Cerebellar nuclear complex (tissue), 1 donor: ENCODE data around the gene FRMD4A.
"Not testable (repeated sequence)": the region's sequence is repeated elsewhere in the genome, so short reads cannot be mapped to it uniquely, and the experiment has no call there.

ENCODE experiments used
- DNase-seq, 2 experiments: peaks; one replicate each; lab custom pipeline; 2025; lab: John Stamatoyannopoulos, UW

Gene FRMD4A

DNA sequence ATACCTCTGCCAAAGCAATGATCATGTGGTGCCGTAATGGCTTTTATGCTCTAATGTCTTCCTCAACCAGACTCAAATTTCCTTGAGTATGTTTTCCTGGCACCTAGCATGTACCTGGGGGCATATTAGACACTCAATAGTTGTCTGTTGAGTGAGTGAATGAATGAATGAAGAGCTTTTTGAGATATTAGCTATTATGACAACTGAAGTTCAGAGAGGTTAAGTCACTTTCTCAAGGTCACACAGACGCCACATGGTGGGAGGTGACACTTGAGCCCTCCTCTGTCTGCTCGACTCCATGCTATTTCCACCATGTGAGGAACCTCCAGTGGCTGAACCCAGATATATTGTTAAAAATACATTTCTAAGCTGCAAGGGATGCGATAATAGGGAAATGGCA lies 611.9 kb downstream of the FRMD4A start:
- no peak for DNase-seq

DNA sequence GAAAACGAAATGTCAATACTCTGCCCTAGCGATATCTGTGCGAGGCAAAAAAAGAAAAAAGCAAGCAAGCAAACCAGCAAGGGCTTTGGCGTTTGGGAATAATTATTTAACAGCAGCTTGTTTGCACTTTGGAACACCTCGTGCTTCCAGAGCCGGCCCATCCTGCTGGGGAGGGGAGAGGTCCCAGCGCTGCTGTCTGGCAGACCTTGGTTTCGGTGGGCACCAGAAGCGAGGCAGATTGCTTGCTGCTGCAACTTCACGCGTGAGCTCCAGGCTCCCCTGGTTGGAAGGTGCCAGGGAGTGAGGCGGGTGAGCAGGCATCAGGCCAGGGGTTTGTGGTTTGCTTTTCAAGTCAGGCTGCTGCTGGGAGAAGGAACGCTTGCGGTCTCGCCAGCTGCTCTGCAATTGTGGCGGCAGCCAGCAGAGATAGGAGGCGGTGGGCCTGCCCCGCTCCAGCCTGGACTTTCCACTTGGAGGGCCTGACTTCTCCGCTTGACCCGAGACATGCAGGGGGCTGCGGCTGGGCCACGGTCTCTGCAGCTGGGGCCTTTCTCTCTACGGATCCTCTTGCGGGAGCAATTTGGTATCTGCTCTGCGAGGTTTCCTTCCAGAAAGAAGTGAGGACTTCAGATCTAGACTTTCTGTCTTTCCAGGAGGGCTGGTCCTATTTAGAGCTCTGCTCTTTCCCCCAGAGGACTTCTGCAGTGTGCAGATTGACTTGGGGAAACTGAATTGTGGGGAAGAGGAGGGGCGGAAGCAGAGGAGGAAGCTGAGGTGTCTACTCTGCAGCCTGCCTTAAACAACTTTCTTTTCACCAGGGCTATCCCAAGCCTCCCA lies 612.6 kb downstream of the FRMD4A start:
- no peak for DNase-seq

DNA sequence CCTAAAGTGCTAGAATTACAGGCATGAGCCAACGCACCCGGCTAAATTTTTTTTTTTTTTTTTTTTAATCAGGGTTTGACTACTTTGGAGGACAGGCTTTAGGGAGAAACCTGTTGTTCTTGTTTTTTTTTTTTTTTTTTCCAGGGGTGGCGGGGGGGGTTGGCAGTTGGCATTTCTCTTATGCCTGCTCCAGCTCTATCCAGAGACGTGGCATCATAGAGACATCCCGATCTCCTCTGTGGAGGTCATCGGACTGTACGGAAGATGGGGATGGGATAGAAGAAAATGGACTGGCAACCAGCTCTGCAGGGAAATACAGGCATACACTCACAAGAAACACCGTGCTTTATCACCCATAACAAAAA lies 613.2 kb downstream of the FRMD4A start:
- no peak for DNase-seq

DNA sequence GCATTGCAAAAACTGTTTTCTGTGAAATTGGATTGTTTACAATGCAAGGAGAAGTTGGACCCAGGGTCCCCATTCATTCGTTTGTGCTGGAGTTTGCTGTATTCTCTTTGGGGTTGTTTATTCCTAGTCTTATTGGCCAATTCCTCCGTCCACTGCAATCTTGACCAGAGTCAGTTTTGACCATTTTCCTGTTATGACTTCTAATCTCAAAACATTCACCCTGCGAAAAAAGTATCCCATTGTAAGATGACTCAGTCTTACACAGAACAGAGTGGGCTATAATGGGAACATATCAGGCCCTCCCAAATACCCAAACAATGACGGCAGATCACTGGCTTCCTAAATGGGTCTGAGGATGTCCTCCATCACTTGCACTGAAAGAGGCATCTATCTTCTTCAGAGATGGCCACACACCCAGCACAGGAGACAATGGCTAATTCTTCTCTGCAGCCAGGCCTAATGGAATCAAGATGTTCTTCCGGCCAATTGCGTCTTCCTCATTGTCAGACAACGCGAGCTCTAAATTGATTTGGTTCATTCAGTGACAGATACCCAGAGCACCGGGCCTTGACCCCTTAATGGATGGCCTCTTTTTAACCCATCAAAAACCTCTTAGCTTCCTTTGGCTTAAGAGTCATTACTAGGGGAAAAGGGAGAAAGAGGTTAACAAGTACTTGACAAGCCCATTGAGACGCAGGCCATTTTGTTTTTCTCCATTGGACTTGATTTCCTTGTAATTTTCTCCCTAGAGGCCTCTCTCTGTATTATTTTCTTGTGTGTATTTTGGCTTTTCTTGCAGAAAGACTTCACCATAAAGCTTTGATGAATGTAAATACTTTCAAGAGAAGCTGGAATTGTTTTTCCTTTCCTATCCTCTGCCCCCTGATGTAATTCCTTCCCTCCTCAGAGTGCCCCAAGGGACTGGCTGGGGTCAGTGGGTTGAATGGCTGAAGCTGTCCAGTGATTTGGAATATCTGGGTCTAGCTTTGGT lies 614.3 kb downstream of the FRMD4A start:
- DNase-seq = no peak

DNA sequence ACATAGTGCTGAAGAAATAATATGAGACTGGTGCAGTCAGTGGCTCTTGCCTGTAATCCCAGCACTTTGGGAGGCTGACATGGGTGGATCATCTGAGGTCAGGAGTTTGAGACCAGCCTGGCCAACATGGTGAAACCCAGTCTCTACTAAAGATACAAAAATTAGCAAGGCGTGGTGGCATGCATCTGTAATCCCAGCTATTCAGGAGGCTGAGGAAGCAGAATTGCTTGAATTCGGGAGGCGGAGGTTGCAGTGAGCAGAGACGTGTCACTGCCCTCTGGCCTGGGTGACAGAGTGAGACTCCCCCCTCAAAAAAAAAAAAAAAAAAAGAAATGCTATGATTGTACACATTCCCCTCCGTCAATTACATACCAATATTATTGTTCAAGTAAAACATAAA lies 615.1 kb downstream of the FRMD4A start:
- DNase-seq = not testable (repeated sequence)

DNA sequence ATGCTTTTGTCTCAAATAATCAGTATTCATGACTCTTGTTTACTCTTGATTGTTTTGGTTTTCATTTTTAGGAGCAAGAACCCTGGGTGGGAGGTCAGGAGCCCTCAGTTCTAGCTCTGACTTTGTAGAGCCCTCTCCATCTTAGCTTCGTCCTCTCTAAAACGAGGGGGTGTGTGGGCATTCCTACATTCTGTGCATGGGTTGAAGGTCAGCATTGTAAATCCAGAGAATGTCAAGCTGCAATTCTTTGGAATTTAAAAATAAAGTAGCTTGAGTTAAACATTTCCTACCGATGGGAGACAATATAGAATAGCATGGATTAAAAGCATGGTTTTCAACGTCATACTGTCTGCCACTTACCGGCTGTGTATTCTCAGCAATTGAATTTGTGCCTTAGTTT lies 615.6 kb downstream of the FRMD4A start:
- no peak for DNase-seq

DNA sequence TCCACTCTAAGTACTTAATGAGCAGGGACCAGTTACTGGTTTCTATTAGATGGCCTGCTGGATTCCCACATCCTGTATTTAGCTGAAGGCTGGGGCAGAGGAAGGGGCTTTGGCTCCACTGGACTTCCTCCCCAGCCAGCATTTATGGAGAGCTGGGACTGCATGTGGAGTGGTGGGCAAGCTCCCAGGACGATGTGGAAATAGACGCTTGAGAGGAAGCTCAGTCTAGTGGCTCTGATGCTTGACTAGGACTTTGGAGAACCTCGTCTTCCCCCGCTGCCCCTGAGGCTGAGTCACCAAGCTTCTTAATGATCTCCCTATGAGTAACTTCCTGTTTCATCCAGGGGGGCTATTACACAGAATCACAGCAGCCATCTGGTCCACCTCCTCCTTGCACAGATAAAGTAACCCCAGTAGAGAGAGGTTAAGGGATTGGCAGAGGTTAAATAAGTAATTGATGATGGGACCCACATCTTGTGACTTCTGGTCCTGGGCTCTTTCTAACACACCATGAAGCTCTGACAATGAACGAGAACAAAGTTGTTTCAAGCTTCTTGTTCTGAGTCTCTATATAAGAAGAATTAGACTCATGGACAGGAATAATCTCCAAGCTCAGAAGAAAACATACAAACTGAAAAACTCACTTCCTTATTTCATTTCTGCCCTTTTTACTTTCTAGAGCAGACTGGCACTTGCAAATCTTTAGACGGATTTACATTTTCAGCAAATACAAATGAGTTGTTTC lies 617.7 kb downstream of the FRMD4A start:
- no peak for DNase-seq

DNA sequence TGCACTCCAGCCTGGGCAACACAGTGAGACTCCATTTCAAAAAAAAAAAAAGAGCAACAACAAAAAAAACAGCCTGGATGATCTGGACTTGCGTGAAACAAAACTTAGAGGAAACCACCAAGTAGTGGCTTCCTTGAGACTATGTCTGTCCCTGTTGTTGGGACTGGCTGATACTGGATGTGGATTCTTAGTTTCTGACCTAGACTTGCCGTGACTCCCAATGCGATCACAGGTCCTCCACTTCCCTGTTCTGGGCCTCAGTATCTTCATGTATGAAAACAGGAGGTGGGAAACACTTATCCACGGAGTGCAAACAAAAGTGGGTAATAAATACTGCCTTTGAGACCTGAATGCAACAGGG lies 618.3 kb downstream of the FRMD4A start:
- DNase-seq = no peak

DNA sequence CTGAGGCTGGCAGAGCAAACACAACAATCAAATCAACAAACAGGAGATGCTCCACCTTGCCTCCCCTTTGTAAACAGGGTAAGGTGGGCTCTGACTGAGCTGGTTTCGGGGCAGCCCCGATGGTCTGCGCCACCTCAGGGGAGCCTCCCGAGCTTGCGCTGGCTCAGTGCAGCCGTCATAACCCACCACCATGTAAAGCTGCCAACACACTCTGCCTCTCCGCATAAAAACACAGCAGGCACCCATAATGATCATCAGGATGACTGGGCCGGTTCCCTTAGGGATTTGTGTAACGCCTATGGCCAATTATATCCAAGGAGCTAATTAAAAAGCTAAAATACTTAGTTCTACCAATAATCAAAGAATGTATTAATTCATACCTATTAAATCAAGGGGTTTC lies 619.4 kb downstream of the FRMD4A start:
- DNase-seq = no peak

DNA sequence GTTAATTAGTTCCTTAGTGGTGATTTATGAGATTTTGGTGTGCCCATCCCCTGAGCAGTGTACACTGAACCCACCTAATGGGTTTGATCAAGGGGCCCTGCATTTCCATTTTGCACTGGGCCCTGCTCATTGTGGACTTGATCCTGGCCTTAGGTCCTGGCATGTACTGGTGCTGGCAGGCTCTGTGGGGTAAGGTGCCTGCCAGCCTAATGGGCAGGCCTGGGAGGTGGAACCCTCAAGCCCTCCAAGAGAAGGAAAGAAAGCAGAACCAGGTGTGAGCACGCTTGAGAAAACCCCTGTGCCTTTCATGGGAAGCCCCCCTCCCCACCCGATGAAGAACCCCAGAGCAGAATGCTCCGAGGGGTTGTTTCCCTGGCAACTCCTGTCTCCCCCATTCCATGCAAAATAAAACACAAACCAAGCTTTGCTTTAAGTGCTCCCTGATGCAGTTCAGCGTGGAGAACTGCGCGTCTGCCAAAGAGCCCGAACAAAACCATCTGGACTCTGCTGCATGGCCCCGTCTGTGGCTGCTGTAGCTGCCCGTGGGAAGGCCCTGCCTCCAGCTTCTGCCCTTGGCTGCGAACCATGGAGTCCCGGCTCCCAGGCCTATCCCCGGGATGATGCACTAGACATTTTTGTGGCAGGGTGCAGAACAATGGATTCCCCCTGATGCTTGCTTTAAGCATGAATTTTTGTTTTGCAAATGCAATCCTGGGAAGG lies 620.6 kb downstream of the FRMD4A start:
- no peak for DNase-seq

DNA sequence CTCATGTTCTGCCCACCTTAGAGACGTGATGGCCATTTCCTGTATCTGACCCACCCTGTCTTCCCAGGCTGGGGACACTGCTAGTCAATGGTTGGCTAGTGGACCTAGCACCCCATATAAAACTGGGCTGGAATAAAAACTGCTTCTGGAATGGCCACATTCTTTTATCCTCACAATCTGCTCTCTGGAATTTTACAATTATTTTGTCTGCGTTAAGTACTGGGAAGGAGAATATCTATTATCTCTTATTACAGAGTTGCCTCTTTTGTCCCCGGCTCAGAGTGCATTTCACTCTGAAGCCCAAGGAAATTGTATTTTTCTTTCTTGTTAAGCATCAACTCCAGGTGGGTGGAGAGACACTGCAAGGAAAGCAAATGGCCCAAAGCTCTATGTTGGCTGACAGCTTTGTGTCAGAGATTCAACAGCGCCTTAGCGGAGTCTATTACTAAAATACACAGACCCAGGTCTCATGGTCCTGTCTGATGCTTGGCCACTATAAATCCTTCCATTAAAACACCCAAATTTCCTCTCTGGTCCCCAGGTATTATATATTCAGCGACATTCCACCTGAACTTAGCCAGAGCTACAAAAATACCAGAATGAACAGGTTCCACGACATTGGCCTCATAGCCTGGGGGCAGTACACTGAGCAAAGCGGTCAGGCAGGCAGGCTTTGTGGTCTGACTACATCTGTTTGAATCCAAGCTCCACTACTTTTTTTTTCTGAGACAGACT lies 622.3 kb downstream of the FRMD4A start:
- no peak for DNase-seq

DNA sequence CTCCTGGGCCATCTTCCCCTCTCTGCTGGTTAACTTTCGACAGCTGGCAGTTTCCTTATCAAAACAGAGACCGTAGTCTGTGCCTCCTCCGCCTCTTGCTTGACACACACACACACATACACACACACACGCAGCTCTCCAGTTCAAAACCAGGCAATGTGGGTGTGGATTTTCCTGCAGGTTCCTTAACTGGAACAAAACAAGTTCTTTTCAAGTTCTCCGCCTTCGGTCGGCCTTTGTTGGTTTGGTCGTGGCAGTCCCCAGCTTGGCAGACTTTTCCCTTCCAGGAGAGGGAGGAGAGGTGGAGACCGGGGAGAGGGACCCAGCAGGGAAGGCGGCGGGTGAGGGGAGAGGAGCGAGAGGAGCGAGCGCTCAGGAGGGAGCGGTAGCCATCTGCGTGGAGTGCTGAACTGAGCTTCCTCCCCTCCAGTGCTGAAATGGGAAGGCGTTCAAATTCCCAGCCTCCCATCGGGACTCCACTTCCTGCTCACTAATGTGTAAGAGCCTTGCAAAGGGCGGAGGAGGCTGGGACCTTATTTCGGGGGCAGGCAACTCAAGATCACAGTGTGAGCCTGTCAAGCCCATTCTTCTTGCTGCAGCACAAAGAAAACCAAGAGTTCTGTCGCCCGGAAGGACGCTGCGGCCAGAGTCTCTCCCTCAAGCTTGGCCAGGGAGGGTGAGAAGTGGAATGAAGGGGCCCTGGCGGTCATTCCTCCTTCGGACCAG lies 623.4 kb downstream of the FRMD4A start:
- DNase-seq = no peak

DNA sequence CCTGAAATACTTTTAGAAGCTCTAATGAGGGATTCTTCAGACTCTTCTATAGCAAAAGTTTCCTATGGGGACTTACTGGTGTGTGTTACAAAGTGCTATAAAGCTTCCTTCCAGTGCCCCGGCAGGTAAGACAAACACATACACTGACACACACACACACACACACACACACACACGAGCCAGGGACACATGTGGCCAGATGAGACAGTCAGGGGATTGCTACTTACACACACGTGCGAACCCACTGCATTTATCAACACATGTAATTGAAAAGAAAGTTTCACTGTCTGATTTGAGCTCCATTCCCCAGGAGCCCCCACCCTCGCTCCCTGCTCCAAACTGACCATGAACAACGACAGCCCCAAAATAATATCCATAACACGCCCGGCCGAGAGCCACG lies 624.1 kb downstream of the FRMD4A start:
- DNase-seq = no peak

DNA sequence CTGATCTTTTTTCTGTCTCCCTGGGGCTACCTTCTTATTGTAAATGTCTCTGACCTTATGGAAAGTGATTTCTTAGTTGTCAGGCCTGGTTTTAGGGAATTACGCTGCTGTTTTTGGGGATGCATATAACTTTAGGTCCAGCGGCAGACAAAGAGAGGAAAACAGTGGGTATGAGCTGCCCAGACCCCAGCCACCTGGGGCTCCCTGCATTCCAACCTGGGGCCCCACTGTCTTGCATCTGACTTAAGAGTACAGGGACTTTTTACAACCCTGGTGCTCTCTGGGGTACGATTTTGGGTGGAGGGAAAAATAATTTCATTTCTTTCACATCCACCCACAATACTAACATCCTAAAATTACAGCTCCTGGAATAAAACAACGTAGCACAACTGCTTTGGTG lies 624.5 kb downstream of the FRMD4A start:
- DNase-seq = no peak

DNA sequence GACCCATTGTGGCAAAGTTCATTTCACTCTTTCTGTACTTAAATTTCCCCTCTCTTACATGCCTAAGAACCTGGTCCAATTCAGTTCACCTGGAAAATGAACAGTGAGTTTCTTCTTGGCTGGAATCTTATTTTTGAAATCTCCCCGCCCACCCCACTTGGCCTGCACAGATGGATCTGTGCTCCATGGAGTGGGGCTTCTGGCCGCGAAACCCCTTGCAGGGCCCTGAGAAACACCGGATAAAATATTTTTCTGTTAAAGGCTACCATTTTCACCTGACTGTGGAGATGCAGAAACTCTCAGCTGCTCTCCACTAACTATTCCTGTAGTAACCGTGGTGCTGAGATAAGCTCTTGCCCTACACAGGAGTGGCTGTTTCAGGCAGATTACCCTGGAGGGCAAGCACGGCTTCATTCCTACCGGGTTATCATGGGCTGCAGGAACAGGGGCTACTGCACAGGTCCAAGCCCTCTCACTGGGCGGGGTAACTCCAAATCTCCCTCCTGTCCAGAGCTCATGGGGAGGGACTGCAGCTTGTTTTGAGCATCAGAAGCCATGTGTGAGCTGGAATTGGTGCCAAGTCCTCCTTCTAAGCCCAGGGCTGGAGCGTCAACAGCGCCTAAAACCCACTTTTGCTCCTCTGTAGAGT lies 625.1 kb downstream of the FRMD4A start:
- DNase-seq = no peak

DNA sequence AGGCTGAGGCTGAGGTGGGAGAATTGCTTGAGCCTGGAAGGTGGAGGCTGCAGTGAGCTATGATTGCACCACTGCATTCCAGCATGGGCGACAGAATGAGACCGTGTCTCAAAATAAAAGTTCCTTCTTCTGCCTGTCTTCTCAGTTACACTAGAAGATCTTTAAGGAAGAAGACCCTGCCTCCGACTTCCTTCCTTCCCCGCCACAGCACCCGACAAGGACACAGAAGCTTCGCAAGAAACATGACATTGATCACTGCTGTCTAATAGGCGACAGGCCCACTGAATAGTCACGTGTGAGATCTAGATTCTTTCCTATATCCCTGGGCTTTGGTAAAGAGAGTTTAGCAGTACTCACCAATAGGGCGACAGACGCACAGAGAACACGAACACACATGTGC lies 625.8 kb downstream of the FRMD4A start:
- no peak for DNase-seq

DNA sequence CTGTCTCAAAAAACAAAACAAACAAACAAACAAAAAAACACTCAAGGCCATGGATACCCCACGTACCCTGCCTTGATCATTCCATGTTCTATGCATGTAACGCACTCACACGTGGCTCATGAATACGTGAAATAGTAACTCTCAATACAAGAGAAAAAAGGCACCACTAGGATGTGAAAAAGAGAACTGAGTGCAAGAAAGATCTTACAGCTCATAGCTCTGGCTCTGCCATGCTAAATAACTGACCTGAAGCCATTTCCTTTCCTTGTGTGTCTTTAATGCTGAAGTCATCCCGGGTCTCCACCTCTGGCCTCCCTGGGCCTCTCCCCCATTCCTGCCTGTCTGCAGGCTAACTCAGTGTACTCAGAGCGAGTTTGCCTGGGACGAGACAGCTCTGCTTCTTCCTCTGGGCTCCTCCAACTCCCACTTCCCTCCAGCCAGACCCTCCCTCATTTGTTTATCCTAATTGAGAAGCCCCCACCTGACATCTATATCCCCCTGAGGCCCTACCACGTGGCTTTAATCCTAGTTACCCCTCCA lies 626.7 kb downstream of the FRMD4A start:
- no peak for DNase-seq

DNA sequence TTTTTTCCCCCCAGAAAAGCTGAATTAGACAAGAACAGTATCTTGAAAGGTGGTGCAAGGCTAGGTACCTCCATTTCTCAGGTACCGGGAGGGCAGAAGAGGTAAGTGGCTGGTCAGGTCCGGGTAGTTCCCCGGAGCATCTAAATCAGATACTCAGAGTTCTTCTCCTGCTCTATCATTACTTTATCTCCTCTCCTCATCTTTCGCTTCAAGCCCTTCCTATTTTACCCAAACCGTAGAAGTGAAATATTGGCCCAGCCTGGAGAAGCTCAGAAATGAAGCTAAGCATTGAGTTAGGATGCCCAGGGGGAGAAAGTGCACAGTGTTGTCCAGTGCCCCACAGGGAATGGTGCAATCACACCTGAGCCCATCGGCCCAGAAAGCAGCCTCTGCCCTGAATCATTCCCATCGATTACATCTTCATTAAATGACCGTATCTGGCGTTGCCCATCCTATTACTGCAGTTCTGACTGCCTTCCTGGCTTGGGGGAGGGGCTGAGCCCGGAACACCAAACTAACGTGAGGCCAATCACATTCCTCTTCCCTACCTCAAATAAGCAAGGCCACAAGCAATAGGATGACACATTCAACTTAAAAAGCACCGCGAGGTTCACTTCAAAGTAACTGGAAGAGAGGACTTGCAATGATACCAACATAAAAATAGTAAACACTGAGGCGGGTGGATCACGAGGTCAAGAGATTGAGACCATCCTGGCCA lies 627.5 kb downstream of the FRMD4A start:
- no peak for DNase-seq
